HG03565 (cell line): ENCODE results near the gene SORT1.
"Not testable (repeated sequence)": the region's sequence is repeated elsewhere in the genome, so short reads cannot be mapped to it uniquely, and the experiment has no call there.

Experiments
- ATAC-seq: cut with Tn5 transposase; IDR thresholded peaks from one replicate; pipeline ENCODE4 v1.9.1; 2021; ENCODE audit warnings: mild to moderate bottlenecking, moderate library complexity; ENCODE audit not compliant: unreplicated experiment

Gene SORT1

GRCh38 chr1:109398343-109399225, 866 bp upstream of the SORT1 start:
- ATAC-seq, result no peak

DNA sequence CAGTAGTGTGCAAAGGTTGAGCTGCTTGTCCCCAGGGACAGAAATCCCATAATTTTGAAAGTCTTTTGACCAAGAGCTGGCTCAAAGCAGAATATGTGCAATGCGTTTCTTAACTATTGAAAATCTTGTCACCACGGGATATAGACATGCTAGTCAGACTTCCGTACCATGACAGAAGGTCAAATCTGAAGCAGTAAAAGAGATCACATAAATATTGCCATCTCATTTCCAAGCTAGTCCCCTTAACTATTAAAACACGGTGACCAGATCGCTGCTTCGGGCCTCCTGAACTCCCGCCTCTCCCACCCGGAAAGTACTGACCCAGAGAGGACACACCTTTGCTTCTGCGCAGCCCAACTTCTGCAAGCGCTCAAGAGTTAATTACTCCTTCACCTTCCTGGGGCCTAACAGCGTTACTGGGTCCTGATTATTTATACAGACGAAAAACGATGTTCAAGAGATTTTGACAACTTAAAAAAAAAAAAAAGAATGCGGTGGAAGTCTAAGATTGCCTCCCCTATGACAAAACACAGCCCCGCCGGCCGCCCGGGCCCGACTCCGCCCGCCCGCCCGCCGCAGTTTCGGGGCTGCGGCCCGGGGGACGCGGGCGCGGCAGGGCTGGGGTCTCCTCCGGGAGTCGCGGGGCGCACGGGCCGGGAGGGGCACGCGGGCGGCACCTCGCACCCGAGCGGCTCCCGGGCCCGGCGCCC, 692 bp downstream of the SORT1 start:
- peak; percentile 10 for ATAC-seq

- no peak for ATAC-seq
Measured at GRCh38 chr1:109396513-109396839, 1.2 kb downstream of the SORT1 start.

- ATAC-seq, result no peak
Measured at GRCh38 chr1:109395602-109396512, 1.9 kb downstream of the SORT1 start.

DNA sequence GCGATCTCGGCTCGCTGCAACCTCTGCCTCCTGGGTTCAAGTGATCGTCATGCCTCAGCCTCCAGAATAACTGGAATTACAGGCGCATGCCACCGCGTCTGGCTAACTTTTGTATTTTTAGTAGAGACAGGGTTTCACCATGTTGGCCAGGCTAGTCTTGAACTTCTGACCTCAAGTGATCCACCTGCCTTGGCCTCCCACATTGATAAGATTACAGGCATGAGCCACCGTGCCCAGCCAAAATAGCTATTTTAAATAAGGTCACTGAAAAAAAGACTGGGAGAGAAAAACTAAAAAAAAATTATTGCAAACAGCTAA, 2.5 kb downstream of the SORT1 start:
- ATAC-seq, result not testable (repeated sequence)

GRCh38 chr1:109394591-109395281, 3.0 kb downstream of the SORT1 start:
- ATAC-seq, result no peak

- no peak for ATAC-seq
Measured at GRCh38 chr1:109393617-109394233, 4.0 kb downstream of the SORT1 start.

DNA sequence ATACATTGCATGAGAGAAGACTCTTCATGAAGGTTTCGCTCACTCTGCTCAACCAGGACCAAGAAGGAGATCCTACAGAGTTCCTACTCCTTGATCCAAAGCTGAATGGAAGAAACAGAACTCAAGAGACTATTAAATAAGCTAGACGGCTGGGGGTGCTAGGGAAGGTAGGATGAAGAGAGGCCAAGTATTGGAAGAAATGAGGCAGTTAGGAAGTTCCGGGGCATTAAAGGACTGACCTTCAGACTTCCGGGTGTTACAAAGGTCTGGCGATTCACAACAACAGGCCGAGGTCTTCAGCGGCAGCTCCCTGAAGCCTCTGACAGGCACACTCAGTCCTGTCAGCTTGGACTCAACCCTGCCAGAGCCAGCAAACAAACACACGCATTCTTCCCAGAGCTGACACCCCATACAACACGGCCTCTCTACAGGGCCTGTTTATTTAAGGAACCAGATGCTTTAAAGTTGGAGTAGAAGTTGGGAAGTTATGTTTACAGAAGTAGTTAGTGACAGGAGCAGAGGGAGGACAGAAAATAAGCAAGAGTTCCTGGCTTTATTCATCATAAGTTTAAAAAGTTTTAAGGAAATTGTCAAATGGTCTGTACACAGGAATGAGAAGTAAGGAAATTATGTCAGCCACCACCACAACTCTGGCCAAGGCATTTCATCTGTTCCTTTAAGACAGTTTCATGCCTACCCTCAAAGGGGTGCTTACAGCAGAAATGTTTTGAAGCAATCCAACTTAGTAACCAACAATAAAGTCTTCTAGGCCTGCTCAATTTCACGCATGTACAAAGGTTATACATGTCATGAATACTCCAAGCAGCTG, 4.7 kb downstream of the SORT1 start:
- no peak for ATAC-seq

DNA sequence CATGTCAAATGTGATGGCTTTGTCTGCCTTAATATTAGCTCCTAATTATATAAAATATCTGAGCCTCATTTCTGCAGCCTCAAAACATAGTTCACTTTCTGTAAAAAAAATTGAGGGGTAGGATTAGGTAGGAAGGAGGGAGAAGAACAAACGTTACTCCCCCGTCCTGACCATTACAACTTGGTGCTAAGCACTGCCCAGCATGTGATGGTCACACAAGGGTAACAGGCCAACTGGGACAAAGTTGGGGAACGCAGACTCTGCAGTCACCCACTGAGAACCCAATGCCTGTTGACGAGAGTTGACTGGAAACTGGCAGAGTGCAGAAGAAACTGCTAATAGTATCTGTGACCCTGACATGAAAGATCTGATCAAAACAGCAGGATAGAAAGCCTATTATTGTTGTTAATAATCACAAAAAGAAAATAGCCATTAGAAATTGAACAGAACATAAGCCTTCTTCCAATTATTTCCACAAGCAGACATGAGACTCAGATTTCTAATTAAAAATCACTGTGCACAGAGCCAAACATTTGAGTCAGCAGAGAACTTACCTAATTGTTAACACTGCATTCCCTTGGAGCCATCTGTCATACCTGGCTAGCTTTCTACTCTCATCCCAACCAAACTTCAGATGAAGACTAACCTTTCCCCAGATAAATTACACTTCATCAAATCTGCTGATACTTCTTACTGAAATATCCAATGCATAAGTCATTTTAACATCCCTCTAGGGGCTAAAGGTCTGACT, 5.5 kb downstream of the SORT1 start:
- ATAC-seq, result no peak

- peak; percentile 73 for ATAC-seq
Measured at GRCh38 chr1:109391626-109392025, 6.1 kb downstream of the SORT1 start.

GRCh38 chr1:109391157-109391556, 6.6 kb downstream of the SORT1 start:
- ATAC-seq, result no peak

DNA sequence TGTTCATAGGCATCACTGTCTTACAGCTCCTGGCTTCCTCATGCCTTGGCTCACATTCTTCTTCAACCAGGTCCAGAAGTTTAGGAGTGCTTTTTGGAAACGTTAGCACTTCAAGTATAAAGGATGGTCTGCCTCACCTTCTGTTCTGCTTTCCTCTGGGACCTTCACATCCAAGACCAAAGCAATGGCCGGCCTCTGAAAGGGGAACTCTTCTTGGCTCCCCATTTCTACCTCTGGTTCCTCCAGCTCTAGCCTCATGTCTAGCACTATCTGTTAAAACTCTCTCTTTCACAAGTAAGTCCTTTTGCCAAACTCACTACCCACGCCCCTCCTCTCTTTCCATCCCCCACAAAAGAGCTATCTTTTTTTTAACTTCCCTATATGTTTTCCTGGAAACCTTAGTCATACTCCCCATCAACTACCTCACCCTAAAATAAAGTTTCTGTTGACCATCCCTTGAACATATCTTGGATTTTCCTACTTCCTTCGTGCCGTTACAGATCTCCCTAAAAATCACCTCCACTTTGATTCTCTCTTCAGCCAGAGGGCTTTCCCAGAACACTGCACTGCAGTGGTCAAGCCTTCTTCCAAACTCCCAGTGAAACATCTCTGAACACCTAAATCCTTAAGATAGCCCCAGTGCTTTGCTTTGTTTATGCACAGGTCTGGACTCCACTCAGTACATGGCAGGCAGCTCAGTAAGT, 7.9 kb downstream of the SORT1 start:
- no peak for ATAC-seq

DNA sequence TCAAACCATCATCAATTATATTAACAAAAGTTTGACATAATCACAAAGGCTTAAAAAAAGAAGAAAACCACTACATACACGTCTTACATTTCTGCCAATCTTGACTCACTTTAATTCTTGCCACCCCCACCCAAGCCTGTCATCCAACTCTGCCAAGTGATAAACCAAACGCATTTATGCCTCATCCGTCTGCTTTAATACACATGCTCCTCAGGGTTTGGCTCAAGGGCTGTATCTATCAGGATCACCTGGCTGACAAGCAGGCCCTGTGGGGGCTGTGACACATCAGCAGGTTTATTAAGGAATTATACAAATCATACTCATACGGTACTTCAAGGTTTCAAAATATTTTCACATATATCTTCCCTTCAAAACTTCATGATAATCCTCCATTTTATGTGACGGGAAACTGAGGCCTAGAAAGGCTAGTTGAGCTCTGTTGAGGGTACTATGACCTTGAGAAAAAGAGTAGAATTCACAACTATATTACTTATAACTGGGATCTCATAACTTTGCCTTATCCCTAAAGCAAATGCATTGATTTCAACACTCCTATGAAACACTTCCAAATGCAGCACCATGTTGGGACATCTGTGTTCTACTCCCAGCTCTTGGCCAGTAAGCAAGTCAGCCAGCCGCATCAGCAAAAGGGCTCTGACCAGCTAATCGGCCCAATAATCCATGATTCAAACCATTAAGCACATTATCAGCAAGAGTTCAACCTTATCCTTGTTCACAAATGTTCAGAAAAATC, 8.7 kb downstream of the SORT1 start:
- ATAC-seq, result no peak

DNA sequence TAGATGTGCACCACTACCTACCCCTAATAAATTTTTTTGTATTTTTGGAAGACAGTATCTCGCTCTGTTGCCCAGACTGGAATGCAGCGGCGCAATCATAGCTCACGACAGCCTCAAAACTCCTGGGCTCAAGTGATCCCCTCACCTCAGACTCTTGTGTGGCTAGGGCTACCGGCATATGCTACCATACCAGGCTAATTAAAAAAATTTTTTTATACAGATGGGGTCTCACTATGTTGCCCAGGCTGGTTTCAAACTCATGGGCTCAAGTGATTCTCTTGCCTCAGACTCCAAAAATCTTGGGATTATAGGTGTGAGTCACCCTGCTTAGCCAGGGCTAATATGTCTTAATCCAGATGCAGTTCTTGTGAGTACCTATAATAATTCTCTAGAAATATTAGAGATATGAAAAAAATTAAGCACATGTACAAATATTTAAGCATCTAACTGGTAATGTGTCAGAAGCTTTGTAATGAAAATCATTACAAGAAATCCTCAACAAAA, 9.5 kb downstream of the SORT1 start:
- no peak for ATAC-seq

DNA sequence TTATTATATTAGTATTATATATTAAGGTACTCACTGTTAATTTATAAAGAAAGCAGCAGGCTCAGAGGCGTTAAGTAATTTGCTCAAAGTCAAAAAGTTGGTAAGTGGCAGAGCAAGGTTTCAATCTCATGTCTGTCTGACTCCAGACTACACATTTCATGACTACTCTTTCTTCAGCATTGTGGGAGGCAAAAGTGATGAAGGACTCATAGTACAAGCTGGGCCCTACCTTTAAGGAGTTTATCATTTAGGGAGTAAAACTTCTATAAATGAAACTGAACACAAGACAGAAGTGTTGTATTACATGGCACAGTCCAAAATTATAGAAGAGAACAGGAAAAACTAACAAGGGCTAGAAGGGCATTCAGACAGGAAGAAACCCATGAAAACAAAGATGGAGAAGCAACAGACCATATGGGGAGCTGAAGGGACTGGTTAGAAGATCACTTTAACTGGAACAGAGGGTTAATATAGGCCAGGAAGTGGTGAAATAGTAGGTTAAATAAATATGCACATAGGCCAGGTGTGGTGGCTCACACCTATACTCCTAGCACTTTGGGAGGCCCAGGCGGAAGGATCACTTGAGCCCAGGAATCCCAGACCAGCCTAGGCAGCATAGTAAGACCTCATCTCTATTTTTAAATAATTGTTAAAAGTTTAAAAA, 11.5 kb downstream of the SORT1 start:
- no peak for ATAC-seq

GRCh38 chr1:109385417-109385816, 12.3 kb downstream of the SORT1 start:
- ATAC-seq, result no peak

- no peak for ATAC-seq
Measured at GRCh38 chr1:109383854-109384253, 13.9 kb downstream of the SORT1 start.
